Glutamatergic neuron (in vitro differentiated cells): ENCODE results near the gene ATP6V0A1. TPM values are rescaled to one million over a fixed set of nuclear protein-coding genes. Genes with fewer than 3 reads are reported as not detected.
A peak's percentile ranks its signal among the peaks of the same experiment; 100 is the strongest.

ENCODE experiments used
- DNase-seq: peaks from one replicate; pipeline ENCODE4 v3.0.0; 2022
- H3K27ac Mint-ChIP-seq: one replicate; pipeline ENCODE4 v1.8.0; 2020; ENCODE audit warnings: mild to moderate bottlenecking, mixed read lengths, inconsistent platforms; ENCODE audit not compliant: unreplicated experiment
- H3K27me3 Mint-ChIP-seq: one replicate; pipeline ENCODE4 v1.8.0; 2020; ENCODE audit warnings: mild to moderate bottlenecking, moderate library complexity, mixed read lengths, inconsistent platforms; ENCODE audit not compliant: unreplicated experiment
- H3K36me3 Mint-ChIP-seq: one replicate; pipeline ENCODE4 v1.8.0; 2020; ENCODE audit warnings: mild to moderate bottlenecking, mixed read lengths, inconsistent platforms; ENCODE audit not compliant: unreplicated experiment
- H3K4me1 Mint-ChIP-seq: one replicate; pipeline ENCODE4 v1.8.0; 2020; ENCODE audit warnings: mild to moderate bottlenecking, low read depth, mixed read lengths, inconsistent platforms; ENCODE audit not compliant: unreplicated experiment
- H3K4me3 Mint-ChIP-seq: one replicate; pipeline ENCODE4 v1.8.0; 2020; ENCODE audit warnings: mild to moderate bottlenecking, mixed read lengths, inconsistent platforms; ENCODE audit not compliant: unreplicated experiment
- H3K9me3 Mint-ChIP-seq: one replicate; pipeline ENCODE4 v1.8.0; 2020; ENCODE audit warnings: mild to moderate bottlenecking, moderate library complexity, mixed read lengths, inconsistent platforms; ENCODE audit not compliant: unreplicated experiment
- CTCF ChIP-seq: fragments of 200-600 bp; sonication (generic); IDR thresholded peaks from one replicate; pipeline ENCODE4 v1.5.0; 2021; ENCODE audit not compliant: partially characterized antibody, unreplicated experiment
- total RNA-seq: library from RNA; stranded (reverse); fragmentation: NEBNext Ultra II Directional; extraction: Animal tissue kit (Norgen Biotek cat#: 25700); gene quantifications from one replicate; pipeline ENCODE4 v1.2.1, GENCODE V29; 2021; ENCODE audit not compliant: unreplicated experiment

The ATP6V0A1 gene
- total RNA-seq, 1 donor from 2014 or later: 253 TPM

DNA sequence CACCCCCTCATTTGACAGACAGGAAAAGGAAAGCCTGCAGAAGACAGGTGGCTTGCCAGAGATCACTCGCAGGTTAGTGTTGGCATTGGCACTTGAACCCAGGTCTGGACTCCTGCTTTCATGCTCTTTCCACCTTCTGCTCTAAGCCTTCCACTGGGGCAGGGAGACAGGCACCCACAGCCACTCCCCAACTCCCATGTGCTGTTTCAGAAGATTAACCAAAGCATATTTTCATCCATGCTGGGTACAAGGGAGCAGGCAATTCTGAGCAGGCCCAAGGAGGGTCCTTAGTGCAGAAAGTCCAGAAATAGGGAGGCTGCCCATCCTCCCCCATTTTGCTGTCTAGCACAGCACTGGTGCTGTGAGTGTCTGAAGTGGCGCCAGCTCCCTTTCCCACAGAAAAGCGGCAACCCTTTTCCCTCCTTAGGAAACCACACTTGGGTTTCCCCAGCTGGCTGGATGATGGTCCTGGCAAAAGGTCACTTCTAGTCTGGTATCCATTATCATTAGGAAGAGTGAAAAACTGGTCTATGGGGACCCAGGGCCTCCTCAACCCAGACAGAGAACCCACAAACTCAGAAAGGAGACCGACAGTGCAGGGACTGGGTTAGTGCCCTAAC, 33.6 kb upstream of the ATP6V0A1 start:
- no peaks in the 10 kb centered on the region for H3K36me3 Mint-ChIP-seq
- H3K4me1 Mint-ChIP-seq: peaks cover 6% of the 10 kb centered on the region
- H3K4me3 Mint-ChIP-seq: no peak overlapping the region

GRCh38 chr17:42428141-42428944, 30.3 kb upstream of the ATP6V0A1 start:
- DNase-seq: peak; percentile 42
- Mint-ChIP-seq H3K27me3 (peaks cover 7% of the 10 kb centered on the region), H3K36me3 (no peaks in the 10 kb centered on the region), H3K4me1 (no peaks in the 10 kb centered on the region), H3K27ac (no peak overlapping the region), H3K4me3 (no peak overlapping the region), H3K9me3 (no peaks in the 10 kb centered on the region)
- peak; percentile 64 for TF ChIP-seq CTCF

More for the DNA sequence above, 33.6 kb upstream of the ATP6V0A1 start:
- DNase-seq: no peak
- Mint-ChIP-seq H3K9me3 (no peaks in the 10 kb centered on the region), H3K27me3 (peaks cover 16% of the 10 kb centered on the region), H3K27ac (no peak overlapping the region)
- no peak for TF ChIP-seq CTCF

DNA sequence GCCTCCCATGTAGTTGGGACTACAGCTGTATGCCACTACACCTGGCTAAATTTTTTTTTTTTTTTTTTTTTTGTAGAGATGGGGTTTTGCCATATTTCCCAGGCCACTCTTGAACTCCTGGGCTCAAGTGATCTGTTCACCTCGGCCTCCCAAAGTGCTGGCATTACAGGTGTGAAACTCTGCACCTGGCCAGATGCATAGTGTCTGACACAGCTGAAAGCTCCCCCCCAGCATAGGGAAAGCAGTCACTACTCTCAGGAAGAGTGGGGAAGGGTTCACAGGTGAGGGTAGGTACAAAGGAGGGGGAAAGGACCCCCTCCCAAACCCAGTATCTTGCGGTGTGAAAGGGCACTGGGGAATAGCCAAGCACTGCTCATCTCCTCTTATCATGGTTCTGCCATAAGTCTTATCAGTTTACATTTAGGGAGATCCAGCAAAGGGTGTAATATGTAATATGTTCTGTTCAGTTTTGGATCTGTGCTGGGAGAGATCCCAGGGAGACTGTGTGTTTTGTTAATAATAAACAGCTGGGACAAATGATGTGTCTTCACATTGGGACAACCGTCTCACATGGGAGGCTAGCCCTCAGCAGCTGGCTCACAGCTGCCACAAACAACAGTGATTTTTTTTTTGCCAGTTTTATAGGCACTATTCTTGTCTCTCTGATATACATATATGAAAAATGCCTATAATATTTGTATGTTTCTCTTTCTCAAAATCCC, 28.8 kb upstream of the ATP6V0A1 start:
- no peak for DNase-seq
- no peaks in the 10 kb centered on the region for H3K4me1 Mint-ChIP-seq
- peaks cover 6% of the 10 kb centered on the region for H3K27me3 Mint-ChIP-seq
- no peaks in the 10 kb centered on the region for H3K9me3 Mint-ChIP-seq
- peak overlapping the region; percentile 19 for H3K27ac Mint-ChIP-seq
- no peak overlapping the region for H3K4me3 Mint-ChIP-seq
- no peaks in the 10 kb centered on the region for H3K36me3 Mint-ChIP-seq
- no peak for TF ChIP-seq CTCF

- DNase-seq: no peak
- Mint-ChIP-seq H3K27me3 (peaks cover 6% of the 10 kb centered on the region), H3K36me3 (no peaks in the 10 kb centered on the region), H3K9me3 (no peaks in the 10 kb centered on the region), H3K4me3 (no peak overlapping the region), H3K4me1 (no peaks in the 10 kb centered on the region), H3K27ac (no peak overlapping the region)
- no peak for TF ChIP-seq CTCF
Observed at GRCh38 chr17:42431758-42432161, 26.9 kb upstream of the ATP6V0A1 start.
